Activated T-cell treated with anti-CD3 and anti-CD28 coated beads, Interleukin-2, amount 50 U/mL, for 48 hours (primary cell): Measurements from ENCODE around the gene IL17RD.
A peak's percentile ranks its signal among the peaks of the same experiment; 100 is the strongest.

Source experiments
- DNase-seq, 2 experiments: peaks; one replicate each; pipeline ENCODE4 v3.0.0-alpha.2; 2020

The IL17RD gene

GRCh38 chr3:57128826-57129667 is 36.1 kb downstream of the IL17RD start:
- no peak for DNase-seq

GRCh38 chr3:57127891-57128518 is 37.1 kb downstream of the IL17RD start:
- no peak for DNase-seq

GRCh38 chr3:57126244-57126643 is 38.9 kb downstream of the IL17RD start:
- no peak for DNase-seq

- DNase-seq: no peak
Observed at GRCh38 chr3:57120451-57121174, 44.5 kb downstream of the IL17RD start.

DNA sequence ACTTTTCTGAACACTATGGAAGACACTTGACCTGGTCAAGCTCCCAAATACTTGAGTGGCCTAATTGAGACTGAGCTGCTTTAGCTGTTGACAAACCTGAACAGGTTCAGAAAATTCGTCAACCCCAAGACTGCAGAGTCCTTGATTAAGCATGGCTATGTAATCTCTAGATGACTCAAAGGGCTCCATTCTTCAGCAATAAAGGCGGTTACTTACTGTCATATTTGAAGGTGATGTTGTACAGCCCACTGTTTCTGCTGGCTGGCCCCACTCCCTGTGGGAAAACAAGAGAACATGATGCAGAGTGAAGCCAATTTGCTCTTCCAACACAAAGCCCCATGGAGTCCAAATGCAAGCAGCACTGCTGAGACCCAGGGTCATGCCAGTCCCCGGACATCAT is 45.1 kb downstream of the IL17RD start:
- DNase-seq: no peak

DNA sequence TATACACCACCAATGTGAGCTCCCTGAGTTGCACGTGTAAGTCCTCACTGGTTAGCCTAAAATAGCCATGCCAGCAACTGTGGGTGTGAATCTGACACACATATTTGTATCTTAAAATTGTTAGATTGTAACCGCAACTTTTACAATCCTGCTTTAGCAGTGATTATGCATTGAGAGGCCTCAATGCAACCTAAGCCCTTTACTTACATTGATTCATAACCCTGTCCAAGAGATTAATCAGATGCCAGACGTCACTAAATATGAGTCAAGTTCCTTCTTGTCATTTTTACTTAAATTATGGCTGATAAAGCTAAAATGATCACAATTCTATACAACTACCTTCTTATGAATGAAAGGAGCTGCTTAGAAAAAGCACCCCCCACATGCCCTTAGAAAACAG is 46.9 kb downstream of the IL17RD start:
- no peak for DNase-seq

GRCh38 chr3:57116501-57116900 is 48.7 kb downstream of the IL17RD start:
- DNase-seq: no peak

DNA sequence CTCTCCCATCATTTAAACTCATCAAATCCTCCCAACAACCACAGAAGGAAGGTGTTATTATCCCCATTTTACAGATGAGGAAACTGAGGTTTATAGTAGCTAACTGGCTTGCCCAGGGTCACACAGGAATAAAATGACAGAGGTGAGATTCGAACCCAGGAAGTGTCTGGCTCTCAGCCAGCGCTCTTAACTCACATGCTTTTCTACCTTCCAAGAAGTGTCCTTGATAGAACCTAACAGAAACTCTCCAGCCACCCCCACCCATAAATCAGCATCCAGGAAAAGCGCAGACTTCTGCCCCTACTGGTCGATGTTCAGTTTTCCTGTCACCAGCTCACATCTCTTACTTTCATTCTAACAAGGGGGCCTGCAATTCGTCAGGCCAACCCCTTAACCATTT is 52.9 kb downstream of the IL17RD start:
- DNase-seq: no peak

DNA sequence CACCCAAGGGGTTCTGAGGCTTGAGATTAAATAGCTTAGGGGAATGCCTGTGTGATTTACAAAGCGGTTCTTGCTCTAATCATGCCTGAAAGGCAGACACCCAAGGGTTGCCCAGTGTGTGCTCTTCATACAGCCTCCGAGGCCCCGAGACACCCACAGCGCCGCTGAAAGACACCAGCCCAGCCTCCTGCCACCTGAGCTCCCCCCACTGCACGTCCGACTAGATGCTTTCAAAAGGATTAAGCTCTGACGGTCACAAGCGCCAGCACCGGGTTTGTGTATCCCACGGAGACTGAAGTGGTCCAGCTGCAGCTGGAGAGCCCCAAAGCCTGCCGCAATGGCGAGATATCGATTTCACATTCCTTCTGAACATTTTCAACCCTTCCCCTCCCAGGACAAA is 54.4 kb downstream of the IL17RD start:
- DNase-seq: no peak

- no peak for DNase-seq
Observed at GRCh38 chr3:57110214-57110613, 54.9 kb downstream of the IL17RD start.

DNA sequence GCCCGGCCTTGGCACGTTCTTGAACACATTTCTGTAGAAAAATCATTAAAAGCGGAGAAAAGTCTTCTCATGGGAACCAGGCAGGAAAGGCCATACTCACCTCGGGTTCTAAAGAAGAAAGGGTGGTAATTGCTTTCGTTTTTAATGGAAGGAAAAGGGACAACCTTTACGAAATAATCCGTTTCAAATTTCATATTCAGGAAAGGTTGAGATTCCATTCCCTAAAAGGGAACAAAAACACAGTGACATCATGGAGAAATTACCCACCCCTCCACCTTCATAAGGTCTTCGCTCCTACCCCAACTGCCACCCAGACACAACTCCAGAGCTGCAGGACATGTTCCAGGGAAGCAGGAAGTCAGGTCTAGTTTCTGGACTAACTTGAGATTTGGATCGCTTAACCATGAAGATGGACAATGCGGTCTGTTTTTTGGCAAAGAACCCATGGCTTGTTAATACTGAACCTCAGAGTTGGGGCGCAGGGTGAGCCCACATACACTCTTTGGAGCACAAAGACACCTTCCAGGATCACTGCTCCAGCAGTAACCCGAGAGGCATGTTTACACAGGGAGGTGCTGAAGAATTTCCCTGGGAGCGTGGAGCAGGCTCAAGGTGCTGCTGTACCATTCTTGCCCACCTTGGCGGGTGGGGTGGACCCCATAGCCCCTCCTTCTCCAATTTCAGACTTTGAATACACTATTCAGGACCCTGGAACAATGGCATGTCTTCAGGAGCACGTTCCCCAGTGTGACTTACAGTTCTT is 55.5 kb downstream of the IL17RD start:
- no peak for DNase-seq

- no peak for DNase-seq
Observed at GRCh38 chr3:57108684-57109083, 56.5 kb downstream of the IL17RD start.

DNA sequence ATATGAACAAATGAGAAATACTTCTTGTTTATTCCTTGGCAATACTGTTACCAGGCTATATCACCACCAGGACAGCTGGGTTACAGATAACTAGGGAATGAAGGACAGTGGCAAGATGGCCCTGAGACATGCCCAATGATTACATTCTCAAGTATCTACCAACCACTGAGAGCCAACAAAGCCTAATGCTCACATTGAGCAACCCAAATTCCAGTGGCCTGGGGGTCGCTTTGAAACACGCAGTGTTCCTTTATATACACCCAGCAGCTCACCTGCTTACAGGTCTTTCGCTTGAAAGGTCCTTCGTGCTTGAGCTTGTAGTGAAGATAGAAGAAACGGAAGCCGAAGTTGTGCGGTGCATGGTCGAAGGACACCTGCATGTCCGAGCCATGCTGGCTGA is 59.6 kb downstream of the IL17RD start:
- no peak for DNase-seq

DNA sequence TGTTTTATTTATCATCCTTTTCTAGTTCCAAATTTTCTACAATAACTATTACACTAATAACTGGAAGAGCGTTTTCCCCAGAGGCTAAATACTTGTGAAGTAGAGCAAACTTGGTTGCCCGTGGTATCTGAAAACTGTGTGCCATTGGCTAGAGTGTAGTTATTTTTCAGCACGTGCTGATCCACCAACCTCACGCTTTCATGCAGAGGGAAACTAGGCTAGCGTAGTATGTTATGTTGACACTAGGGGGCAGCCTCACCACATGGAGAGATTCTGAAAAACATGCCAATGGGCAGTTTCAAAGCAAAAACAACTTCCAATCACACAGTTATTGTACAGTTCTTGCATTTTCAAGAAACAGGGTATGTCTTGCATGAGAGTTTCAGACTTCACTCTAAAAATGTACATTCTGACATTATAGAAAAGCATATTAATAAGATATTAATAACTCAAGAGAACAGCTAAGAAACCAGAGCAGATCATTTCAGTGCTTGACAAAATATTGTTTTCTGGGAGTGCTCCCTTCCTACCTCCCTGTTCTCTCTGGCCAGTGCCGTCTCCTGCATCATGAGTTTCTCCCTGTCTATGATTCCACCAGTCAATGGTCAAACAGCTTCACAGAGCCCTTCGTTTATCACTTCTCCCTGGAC is 65.0 kb downstream of the IL17RD start:
- peak; percentile 74 to 75 for DNase-seq

DNA sequence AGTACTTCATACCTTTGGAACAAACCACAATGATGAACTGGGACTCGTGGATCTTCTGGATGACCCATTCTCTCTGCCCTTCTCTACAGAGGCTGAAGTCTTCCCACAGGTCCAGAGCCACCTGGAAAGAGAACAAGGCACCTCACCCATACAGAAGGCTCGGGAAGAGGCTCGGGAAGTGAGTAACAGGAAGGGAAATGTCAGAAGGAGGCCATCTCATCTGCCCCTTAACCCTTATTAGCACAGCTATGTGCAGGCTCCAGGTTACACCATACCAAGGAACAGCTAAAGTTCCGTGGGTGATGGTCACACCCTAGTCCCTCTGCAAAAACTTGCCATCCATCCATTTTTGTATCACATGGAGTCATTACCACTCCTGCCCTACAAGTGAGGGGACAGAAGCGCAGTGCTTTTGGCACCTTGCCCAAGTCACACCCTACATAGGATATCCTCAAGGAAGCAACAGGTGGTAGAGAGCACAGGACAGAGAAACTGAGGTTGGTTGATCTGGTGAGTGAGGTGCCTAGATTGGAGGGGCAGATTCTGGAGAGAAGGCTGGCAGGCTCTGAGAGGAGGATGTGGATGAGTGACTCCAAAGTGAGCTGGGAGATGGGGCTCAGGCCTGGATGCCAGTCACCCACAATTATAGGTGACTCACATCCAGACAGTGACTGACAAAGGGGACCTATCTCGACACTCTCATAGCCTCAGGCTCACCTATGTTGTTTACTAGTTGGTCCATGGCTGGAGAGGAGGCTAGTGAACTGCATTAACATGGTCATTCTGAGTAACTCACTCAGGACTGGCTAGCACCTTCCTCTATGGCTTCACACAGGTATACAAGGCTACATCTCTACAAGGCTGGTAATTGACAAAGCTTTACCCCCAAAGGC is 66.5 kb downstream of the IL17RD start:
- DNase-seq: no peak

DNA sequence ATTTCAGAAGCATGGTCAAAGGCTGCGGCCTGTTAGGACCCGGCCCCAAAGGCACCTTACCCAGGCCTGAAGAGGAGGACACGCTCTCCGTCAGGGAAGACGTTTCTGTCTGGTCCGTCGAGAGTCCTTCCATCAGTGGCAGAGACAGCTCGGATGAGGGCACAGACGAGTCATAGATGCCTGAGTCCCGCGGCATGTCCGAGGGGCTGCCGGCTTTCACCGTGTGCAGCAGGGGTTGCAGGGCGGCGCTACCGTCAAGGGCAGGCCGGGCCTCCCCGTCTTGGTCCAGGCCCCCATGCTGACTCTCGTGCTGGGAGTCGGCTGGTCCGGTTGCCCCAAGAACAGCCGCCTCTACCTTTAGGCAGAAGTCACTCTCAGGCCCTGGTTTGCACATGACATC is 67.6 kb downstream of the IL17RD start:
- DNase-seq: no peak

GRCh38 chr3:57095363-57095762 is 69.8 kb downstream of the IL17RD start:
- no peak for DNase-seq

DNA sequence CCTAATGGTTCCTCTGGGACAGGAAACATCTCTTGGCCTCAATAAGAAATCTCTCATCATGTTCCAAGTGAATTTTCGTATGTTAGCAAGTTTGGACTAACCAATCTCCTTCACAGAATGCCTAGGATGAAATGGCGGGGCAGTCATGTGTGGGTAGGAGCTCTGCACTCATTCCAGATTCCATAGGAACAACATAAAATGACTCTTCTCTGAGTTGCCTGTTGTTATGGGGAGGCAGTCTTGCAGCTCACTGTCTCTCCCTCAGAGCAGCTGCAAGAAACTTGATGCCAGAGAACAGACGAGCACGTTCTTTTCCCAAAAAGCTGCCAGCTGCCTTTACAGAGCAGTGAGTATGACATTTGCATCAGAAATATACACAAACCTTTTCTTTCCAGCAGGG is 70.6 kb downstream of the IL17RD start:
- DNase-seq: no peak

DNA sequence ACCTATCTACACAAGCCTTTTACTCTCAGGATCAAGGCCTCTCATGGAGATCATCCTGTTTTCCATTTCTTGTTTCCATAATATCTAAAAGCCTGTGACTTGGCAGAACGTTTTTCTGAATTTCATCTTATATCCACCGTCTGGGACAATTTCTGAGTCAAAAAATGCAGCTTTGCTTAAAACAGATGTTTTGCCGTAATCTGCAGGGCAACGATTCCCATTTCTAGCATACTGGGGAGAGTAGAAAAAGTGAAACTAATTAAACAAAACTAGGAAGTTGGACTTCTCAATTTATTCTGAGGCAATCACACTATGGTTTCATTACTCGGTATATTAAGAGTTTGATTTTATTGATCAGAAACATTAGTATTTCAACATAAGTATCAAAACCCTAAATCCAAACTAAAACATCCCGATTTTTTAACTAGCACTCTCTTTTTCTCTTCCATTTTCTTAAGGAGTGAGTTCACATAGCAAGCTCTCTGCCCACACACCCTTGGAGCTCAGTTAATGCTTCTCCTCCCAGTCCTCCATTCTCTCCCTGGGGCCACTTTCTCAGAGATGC is 71.1 kb downstream of the IL17RD start:
- DNase-seq: no peak

GRCh38 chr3:57093489-57093888 is 71.7 kb downstream of the IL17RD start:
- DNase-seq: no peak
